ENCODE results near the gene MYO9B. TPM values are rescaled to one million over a fixed set of nuclear protein-coding genes. Genes with fewer than 3 reads are reported as not detected.
A peak's percentile ranks its signal among the peaks of the same experiment; 100 is the strongest.

MYO9B gene
- total and polyA plus RNA-seq, 9 donors = 18.0 to 55.5 (median 39.7) TPM

DNA sequence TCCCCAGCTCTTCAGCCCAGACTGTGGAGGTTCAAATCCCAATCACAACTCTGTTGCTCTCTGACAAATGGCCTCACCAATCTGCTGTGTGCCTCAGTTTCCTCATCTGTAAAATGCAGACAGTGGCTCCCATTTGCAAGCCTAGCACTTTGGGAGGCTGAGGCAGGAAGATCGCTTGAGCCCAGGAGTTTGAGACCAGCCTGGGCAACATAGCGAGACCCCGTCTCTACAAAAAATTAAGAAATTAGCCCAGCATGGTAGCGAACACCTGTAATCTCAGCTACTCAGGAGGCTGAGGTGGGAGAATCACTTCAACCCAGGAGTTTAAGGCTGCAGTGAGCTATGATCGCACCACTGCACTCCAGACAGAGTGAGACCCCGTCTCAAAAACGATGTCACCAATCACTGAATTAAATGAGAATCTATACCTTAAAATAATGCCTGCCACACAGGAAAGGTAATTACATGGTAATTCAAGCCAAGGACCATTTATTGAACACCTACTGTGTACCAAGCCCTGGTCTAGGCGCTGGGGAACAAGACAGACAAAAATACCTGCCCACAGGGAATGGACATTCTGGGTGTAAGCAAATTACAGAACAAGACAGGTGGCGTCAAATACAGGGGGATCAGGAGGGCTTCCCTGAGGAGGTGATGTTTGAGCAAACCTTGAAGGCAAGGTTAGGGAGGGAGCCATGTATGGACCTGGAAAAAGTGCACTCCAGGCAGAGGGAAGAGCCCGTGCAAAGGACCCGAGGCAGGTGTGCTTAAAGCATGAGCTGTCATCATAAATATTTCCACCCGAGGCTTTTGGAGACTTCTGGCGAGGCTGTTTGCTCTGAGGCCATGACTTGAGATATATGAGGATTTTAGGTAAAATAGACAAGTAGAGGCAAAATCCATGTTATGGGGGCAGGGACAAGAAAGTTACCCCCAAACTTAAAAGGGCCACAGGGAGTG is 162.4 kb downstream of the MYO9B start:
- no peaks in the 10 kb centered on the region for H3K27me3 ChIP-seq (ENCODE audit: control insufficient read depth, insufficient read depth, low read length)
- no peak overlapping the region for H3K27ac ChIP-seq (ENCODE audit: low read length)
- no peak overlapping the region for H3K4me3 ChIP-seq (ENCODE audit: low read length)
- H3K9me3 ChIP-seq (replicated peaks; ENCODE audit: control insufficient read depth, low read depth, low read length) = no peaks in the 10 kb centered on the region
- 97% methylated on average over 8 of the region's 13 CpGs for WGBS (ENCODE audit: insufficient coverage)
- peaks cover 41% of the 10 kb centered on the region for H3K36me3 ChIP-seq (ENCODE audit: control insufficient read depth, insufficient read depth, low read length)
- H3K4me1 ChIP-seq (ENCODE audit: control insufficient read depth, insufficient read depth, low read length) = peaks cover 30% of the 10 kb centered on the region
- DNase-seq = no peak

DNA sequence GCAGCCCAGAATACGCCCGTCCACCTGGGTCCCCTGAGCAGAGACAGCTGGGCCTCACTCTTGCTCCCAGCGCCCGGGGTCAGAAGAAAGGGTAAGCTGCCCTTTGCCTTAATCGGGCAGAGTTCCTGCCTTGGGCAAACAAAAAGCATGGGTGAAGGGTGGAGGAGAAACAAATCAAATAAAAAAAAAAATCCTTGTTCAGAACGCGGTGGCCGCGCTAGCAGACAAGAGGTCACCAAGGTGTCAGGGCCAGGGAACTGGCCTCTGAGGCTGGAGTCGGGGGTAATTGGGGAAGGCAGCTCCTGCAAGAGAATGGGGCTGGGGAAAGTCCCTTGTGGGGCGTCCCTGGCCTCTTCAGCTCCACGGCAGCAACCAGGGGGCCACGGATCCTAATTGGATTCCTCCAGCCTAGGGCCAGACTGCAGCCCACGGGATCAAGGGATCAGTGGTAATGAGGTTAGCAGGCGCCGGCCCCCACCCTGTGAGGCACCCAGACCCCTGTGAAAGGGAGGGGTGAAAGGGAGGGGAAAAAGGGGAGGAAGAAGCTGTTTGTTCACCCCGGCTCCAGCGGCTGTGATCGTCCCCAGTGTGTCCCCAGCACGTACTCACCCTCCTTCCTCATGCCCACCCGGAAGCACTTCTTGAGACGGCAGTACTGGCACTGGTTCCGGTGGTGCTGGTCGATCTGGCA is 164.6 kb downstream of the MYO9B start:
- peaks cover 28% of the 10 kb centered on the region for H3K4me1 ChIP-seq (ENCODE audit: control insufficient read depth, insufficient read depth, low read length)
- H3K27me3 ChIP-seq (ENCODE audit: control insufficient read depth, insufficient read depth, low read length) = no peaks in the 10 kb centered on the region
- no peak overlapping the region for H3K4me3 ChIP-seq (ENCODE audit: low read length)
- 43% methylated on average over 19 of the region's 24 CpGs for whole genome bisulfite sequencing (ENCODE audit: insufficient coverage)
- H3K36me3 ChIP-seq (ENCODE audit: control insufficient read depth, insufficient read depth, low read length) = peaks cover 30% of the 10 kb centered on the region
- no peak for DNase-seq
- no peak overlapping the region for H3K27ac ChIP-seq (ENCODE audit: low read length)
- H3K9me3 ChIP-seq (replicated peaks; ENCODE audit: control insufficient read depth, low read depth, low read length) = no peaks in the 10 kb centered on the region

DNA sequence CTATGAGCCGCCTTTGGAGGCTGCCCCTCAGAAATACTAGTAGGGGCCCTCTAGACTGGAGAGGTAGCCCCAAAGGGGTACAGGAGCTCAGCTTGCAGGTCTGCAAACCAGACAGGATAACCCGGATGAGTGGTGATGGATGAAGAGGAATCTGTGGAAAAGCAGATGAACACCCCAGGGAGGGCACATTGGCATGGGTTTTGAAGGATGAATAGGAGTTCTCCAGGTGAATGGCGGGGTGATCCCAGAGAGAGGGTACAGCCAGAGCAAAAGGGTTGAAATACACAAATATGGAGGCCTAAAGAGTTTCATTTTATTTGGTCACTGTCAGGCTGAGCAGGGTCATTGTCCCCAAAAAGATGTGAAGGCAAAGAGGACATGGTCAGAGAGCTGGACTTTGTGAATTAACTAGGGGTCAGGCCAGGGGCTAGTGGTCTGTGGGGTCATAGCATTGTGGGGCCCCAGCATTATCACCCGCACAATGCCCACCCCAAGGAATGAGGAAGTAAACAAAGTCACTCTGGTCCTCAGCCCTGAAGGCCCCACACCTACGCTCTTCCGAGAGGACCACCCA is 165.3 kb downstream of the MYO9B start:
- H3K9me3 ChIP-seq (replicated peaks; ENCODE audit: control insufficient read depth, low read depth, low read length) = no peaks in the 10 kb centered on the region
- no peak overlapping the region for H3K4me3 ChIP-seq (ENCODE audit: low read length)
- peaks cover 26% of the 10 kb centered on the region for H3K4me1 ChIP-seq (ENCODE audit: control insufficient read depth, insufficient read depth, low read length)
- no peak overlapping the region for H3K27ac ChIP-seq (ENCODE audit: low read length)
- 95% methylated on average over 5 of the region's 6 CpGs for WGBS (ENCODE audit: insufficient coverage)
- no peak for DNase-seq
- H3K36me3 ChIP-seq (ENCODE audit: control insufficient read depth, insufficient read depth, low read length) = peaks cover 30% of the 10 kb centered on the region
- H3K27me3 ChIP-seq (ENCODE audit: control insufficient read depth, insufficient read depth, low read length) = no peaks in the 10 kb centered on the region

DNA sequence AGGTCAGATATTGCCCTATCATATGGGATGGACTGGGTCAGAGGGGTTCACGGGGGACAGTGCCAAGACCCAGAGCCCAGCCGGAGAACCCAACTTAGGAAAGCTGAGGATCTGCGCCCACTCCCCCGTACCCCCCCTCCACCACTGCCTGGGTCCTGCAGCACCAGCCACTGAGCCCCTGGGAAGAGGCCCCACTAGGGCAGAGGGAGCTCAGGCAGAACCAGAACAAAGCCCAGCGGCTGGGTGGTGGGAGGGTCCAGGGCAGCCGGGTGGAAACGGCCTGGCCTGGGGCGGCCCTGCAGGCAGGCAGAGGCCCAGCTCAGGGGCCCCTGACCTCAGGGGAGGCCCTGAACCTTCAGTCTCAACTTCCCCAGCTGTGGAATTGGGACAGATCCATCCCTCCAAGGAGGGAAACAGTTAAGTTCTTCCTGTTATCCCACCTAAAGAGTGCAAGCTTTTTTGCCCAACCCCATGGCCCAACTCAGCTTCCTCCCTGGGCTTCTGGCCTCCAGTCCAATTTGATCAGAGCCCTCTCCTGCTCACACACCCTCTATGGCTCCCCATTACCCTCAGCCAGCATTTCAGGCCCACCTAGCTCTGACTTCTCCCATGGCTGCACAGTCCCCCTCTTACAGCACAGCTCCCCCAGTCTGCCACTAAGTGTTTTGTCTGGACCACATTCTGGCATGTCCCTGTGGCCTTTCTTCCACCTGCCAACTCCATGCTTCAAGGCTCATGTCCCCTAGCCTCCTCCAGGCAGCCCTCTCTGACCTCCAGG is 167.0 kb downstream of the MYO9B start:
- no peak for DNase-seq
- Histone ChIP-seq H3K27me3 (ENCODE audit: control insufficient read depth, insufficient read depth, low read length) (no peaks in the 10 kb centered on the region), H3K9me3 (replicated peaks; ENCODE audit: control insufficient read depth, low read depth, low read length) (no peaks in the 10 kb centered on the region), H3K4me3 (ENCODE audit: low read length) (no peak overlapping the region), H3K27ac (ENCODE audit: low read length) (no peak overlapping the region), H3K4me1 (ENCODE audit: control insufficient read depth, insufficient read depth, low read length) (peaks cover 31% of the 10 kb centered on the region), H3K36me3 (ENCODE audit: control insufficient read depth, insufficient read depth, low read length) (peaks cover 23% of the 10 kb centered on the region)
- WGBS (ENCODE audit: insufficient coverage) = 34% methylated on average over 3 of the region's 8 CpGs

DNA sequence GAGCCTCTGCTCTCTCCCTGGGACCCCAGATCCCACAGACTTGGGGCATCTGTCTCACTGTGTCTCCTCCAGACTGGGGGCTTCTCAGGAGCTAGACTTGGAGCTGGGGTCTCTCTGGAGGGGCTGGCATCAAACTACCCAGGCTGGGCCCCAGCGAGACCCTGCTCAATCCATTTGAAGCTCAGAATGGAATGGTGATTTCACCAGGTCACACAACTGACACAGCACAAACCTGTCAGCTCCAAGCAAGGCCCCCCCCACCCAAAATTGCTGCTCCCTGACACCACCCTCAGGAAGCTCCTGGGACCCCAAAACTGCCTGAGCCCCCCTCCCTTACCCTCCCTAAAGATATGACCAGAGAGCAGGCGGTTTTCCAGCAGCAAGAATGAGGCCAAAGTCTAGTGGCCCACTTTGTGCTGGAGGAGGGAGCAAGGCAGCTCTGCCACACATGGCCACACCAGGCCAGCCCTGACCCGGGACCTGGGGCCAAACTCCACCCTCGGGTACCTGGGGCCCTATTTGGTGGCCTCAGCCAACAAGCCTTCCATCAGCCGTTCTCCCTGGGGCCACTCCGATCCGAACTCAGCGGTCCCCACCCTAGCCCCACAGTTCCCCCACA is 167.7 kb downstream of the MYO9B start:
- peak overlapping the region; percentile 87 for H3K4me3 ChIP-seq (ENCODE audit: low read length)
- peaks cover 16% of the 10 kb centered on the region for H3K36me3 ChIP-seq (ENCODE audit: control insufficient read depth, insufficient read depth, low read length)
- peak overlapping the region; percentile 16 for H3K27ac ChIP-seq (ENCODE audit: low read length)
- no peaks in the 10 kb centered on the region for H3K27me3 ChIP-seq (ENCODE audit: control insufficient read depth, insufficient read depth, low read length)
- no peak for DNase-seq
- H3K4me1 ChIP-seq (ENCODE audit: control insufficient read depth, insufficient read depth, low read length) = peaks cover 38% of the 10 kb centered on the region
- WGBS (ENCODE audit: insufficient coverage) = 35% methylated on average over 6 of the region's 8 CpGs
- no peaks in the 10 kb centered on the region for H3K9me3 ChIP-seq (replicated peaks; ENCODE audit: control insufficient read depth, low read depth, low read length)

DNA sequence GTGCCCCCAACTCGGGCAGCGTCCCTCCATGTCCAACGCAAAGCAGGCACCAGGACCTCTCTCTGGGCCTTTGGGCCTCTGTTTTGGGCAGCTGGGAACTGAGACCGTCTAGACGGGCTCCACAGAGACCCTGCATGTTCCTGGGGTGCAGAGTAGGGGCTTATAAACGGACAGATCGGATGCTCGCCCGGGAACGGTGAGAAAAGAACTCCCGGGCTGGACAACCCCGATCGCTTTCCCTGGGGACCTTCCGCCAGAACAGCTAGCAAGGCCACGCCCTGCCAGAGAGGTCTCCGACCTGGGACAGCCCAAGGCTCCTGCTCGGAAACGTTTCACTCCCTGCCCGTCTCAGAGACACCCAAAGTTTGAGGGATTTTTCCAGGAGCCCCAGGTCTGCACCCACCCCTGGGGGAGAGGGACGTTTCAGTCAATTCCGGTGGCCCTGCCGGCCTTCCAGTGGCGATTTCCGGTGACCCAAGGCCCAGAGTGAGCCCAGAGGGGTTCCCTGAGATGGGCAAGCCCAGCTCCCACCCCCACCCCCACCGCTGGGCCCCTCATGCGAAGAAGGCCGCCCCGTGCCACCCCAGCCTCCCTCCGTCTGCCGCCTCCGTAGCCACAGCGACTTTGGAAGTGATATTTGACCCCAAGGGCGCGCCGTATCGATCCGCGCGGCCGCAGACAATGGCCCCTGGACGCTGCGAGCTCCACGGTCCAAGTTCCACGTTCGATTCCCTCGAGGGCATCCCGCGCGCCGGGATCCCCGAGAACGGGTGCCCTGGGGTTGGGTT is 168.4 kb downstream of the MYO9B start:
- peak; percentile 62 for DNase-seq
- WGBS (ENCODE audit: insufficient coverage) = 2% methylated on average over 31 of the region's 52 CpGs
- peaks cover 45% of the 10 kb centered on the region for H3K4me1 ChIP-seq (ENCODE audit: control insufficient read depth, insufficient read depth, low read length)

DNA sequence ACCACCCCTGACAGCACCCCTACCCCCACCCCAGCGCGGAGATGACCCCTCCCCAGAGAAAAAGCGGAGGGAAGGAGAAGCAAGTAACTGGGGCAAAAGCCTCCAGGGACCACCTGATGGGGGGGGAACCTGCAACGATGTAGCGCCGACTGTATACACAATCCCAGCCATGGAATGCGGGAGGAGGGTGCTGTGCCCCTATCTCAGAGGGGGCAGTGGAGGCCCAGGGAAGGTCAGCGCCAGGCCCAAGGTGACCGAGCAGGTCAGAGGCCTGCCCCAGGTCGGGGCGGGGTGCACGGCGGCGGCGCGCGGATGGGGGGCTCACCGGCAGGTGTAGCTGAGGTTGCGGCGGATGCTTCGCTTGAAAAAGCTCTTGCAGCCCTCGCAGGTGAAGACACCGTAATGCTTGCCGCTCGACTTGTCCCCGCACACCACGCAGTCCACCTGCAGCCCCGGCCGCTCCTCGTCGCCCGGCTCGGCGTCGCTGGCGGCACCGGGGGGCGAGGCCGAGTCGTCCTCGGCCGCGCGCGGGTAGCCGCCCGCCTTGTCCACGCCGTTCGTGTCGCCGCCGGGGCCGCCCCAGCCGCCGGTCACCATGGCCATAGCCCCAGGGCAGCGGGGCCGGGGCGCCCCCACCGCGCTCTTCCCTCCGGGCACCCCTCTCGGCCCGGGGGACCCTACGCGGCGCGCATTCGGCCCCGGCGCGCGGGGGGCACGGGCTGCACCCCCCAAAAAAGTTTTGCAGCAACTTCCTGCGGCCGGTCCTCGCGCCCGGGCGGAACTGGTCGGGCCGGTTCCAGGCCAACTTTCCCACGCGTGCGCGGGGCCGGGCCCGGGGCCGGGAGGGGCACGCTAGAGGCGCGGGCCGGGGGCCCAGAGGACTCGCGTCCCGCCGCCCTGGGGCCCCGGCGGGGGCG is 169.3 kb downstream of the MYO9B start:
- H3K27ac ChIP-seq (ENCODE audit: low read length) = peak overlapping the region; percentile 16
- no peak for DNase-seq
- 0% methylated on average over 97 of the region's 100 CpGs for WGBS (ENCODE audit: insufficient coverage)
- no peaks in the 10 kb centered on the region for H3K27me3 ChIP-seq (ENCODE audit: control insufficient read depth, insufficient read depth, low read length)
- no peaks in the 10 kb centered on the region for H3K9me3 ChIP-seq (replicated peaks; ENCODE audit: control insufficient read depth, low read depth, low read length)
- peaks cover 10% of the 10 kb centered on the region for H3K36me3 ChIP-seq (ENCODE audit: control insufficient read depth, insufficient read depth, low read length)
- H3K4me3 ChIP-seq (ENCODE audit: low read length) = peak overlapping the region; percentile 87
- H3K4me1 ChIP-seq (ENCODE audit: control insufficient read depth, insufficient read depth, low read length) = peaks cover 47% of the 10 kb centered on the region

More for the DNA sequence above, 168.4 kb downstream of the MYO9B start:
- peaks cover 10% of the 10 kb centered on the region for H3K36me3 ChIP-seq (ENCODE audit: control insufficient read depth, insufficient read depth, low read length)
- no peaks in the 10 kb centered on the region for H3K27me3 ChIP-seq (ENCODE audit: control insufficient read depth, insufficient read depth, low read length)
- H3K4me3 ChIP-seq (ENCODE audit: low read length) = peak overlapping the region; percentile 87
- no peaks in the 10 kb centered on the region for H3K9me3 ChIP-seq (replicated peaks; ENCODE audit: control insufficient read depth, low read depth, low read length)
- peak overlapping the region; percentile 16 for H3K27ac ChIP-seq (ENCODE audit: low read length)

DNA sequence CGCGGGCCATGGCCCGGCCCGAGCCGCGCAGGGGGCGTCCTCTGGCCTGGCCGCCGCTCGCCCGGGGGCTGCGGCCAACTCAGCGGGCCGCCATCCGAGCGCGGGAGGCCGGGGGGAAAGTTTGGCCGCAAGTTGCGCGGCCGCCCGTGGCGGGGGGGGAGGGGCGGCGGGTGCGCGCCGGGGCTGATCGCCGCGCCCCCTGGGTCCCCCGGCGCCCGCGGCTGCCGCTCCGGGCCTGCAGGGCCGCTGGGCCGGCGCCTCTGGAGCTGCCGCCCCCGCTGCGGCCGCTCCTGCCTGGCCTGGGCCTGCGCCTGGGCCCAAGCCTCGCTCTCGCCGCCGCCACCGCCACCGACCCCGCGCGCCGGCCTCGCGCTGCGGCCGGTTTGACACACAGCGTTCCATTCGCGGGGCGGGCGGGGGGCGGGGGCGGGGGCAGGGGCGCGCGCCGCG is 170.0 kb downstream of the MYO9B start, which contains the start of gene NR2F6:
NR2F6 (minus strand) TSS at position 385 of the 450 bp plus-strand sequence. CDS start 699 bp downstream, outside the sequence.
- WGBS (ENCODE audit: insufficient coverage) = under 1% methylated on average over 71 of the region's 72 CpGs
- DNase-seq = no peak
- no peaks in the 10 kb centered on the region for H3K27me3 ChIP-seq (ENCODE audit: control insufficient read depth, insufficient read depth, low read length)
- H3K27ac ChIP-seq (ENCODE audit: low read length) = peak within 1 kb of the TSS; percentile 93
- peak within 1 kb of the TSS; percentile 87 for H3K4me3 ChIP-seq (ENCODE audit: low read length)
- peaks cover 47% of the 10 kb centered on the region for H3K4me1 ChIP-seq (ENCODE audit: control insufficient read depth, insufficient read depth, low read length)
- H3K9me3 ChIP-seq (replicated peaks; ENCODE audit: control insufficient read depth, low read depth, low read length) = no peaks in the 10 kb centered on the region
- H3K36me3 ChIP-seq (ENCODE audit: control insufficient read depth, insufficient read depth, low read length) = peaks cover 4% of the 10 kb centered on the region

All from muscle of leg (tissue), 11 donors.